H9 (cell line): ENCODE measurements around the gene GYS1. TPM values are rescaled to one million over a fixed set of nuclear protein-coding genes. Genes with fewer than 3 reads are reported as not detected.

ENCODE experiments used
- DNase-seq: peaks from one replicate; pipeline ENCODE4 v3.0.0-alpha.2; 2017
- H2AFZ ChIP-seq: one replicate; pipeline ENCODE4 v1.6.1; 2013; ENCODE audit warnings: mild to moderate bottlenecking, low read length, control low read depth, moderate library complexity
- H2AK5ac ChIP-seq: 2 replicates; pipeline ENCODE4 v1.6.1; 2013; ENCODE audit warnings: low read length, control low read depth, mixed read lengths; ENCODE audit not compliant: insufficient read length
- H2BK120ac ChIP-seq: one replicate; pipeline ENCODE4 v1.6.1; 2013; ENCODE audit warnings: low read depth, mild to moderate bottlenecking, low read length, control low read depth, inconsistent platforms; ENCODE audit not compliant: poor library complexity, severe bottlenecking
- H2BK12ac ChIP-seq: 2 replicates; pipeline ENCODE4 v1.6.1; 2013; ENCODE audit warnings: low read length, control low read depth, mixed read lengths, low read depth; ENCODE audit not compliant: insufficient read length
- H2BK15ac ChIP-seq: 2 replicates; pipeline ENCODE4 v1.6.1; 2013; ENCODE audit warnings: low read depth, low read length, control low read depth
- H2BK20ac ChIP-seq: one replicate; pipeline ENCODE4 v1.6.1; 2013; ENCODE audit warnings: low read depth, mild to moderate bottlenecking, low read length, control low read depth, inconsistent platforms; ENCODE audit not compliant: poor library complexity, severe bottlenecking
- H2BK5ac ChIP-seq: 2 replicates; pipeline ENCODE4 v1.6.1; 2013; ENCODE audit warnings: low read length, control low read depth, mixed read lengths; ENCODE audit not compliant: insufficient read length
- H3K14ac ChIP-seq: 2 replicates; pipeline ENCODE4 v1.6.1; 2013; ENCODE audit warnings: low read length, control low read depth; ENCODE audit not compliant: insufficient read depth
- H3K18ac ChIP-seq: 2 replicates; pipeline ENCODE4 v1.6.1; 2013; ENCODE audit warnings: low read depth, mild to moderate bottlenecking, mixed read lengths, low read length, control low read depth; ENCODE audit not compliant: insufficient read length
- H3K23ac ChIP-seq: 2 replicates; pipeline ENCODE4 v1.6.1; 2013; ENCODE audit warnings: low read length, control low read depth, mixed read lengths, low read depth; ENCODE audit not compliant: insufficient read length
- H3K23me2 ChIP-seq: 2 replicates; pipeline ENCODE4 v1.6.1; 2013; ENCODE audit warnings: low read depth, mild to moderate bottlenecking, mixed read lengths, low read length, control low read depth; ENCODE audit not compliant: insufficient read length, poor library complexity, severe bottlenecking
- H3K27ac ChIP-seq: 2 replicates; pipeline ENCODE4 v1.5.1; 2013; ENCODE audit warnings: low read length, control low read depth, mixed read lengths, low read depth; ENCODE audit not compliant: insufficient read length
- H3K27me3 ChIP-seq: 2 replicates; pipeline ENCODE4 v1.6.1; 2013; ENCODE audit warnings: low read length, control low read depth, inconsistent platforms; ENCODE audit not compliant: insufficient read depth
- H3K4ac ChIP-seq: 2 replicates; pipeline ENCODE4 v1.6.1; 2013; ENCODE audit warnings: low read depth, mild to moderate bottlenecking, control low read depth, inconsistent platforms, low read length, moderate library complexity
- H3K4me1 ChIP-seq: 2 replicates; pipeline ENCODE4 v1.6.1; 2013; ENCODE audit warnings: low read length, control low read depth, inconsistent platforms; ENCODE audit not compliant: insufficient read depth
- H3K4me2 ChIP-seq: 2 replicates; pipeline ENCODE4 v1.6.1; 2013; ENCODE audit warnings: low read length, control low read depth, mixed read lengths; ENCODE audit not compliant: insufficient read length, insufficient read depth
- H3K56ac ChIP-seq: 2 replicates; pipeline ENCODE4 v1.6.1; 2013; ENCODE audit warnings: low read depth, mild to moderate bottlenecking, mixed read lengths, low read length, control low read depth; ENCODE audit not compliant: insufficient read length
- H3K79me1 ChIP-seq: 2 replicates; pipeline ENCODE4 v1.6.1; 2013; ENCODE audit warnings: low read depth, mild to moderate bottlenecking, moderate library complexity, low read length, control low read depth, inconsistent platforms; ENCODE audit not compliant: insufficient read depth, poor library complexity, severe bottlenecking
- H3K79me2 ChIP-seq: 2 replicates; pipeline ENCODE4 v1.6.1; 2013; ENCODE audit warnings: low read length, control low read depth, inconsistent platforms; ENCODE audit not compliant: insufficient read depth
- H3K9ac ChIP-seq: 2 replicates; pipeline ENCODE4 v1.6.1; 2013; ENCODE audit warnings: low read length, control low read depth, mixed read lengths; ENCODE audit not compliant: insufficient read length; ENCODE audit errors: extremely low read depth
- H3K9me3 ChIP-seq: one replicate; pipeline ENCODE4 v1.6.1; 2013; ENCODE audit warnings: low read depth, low read length, inconsistent platforms; ENCODE audit not compliant: control insufficient read depth
- H3T11ph ChIP-seq: one replicate; pipeline ENCODE4 v1.6.1; 2013; ENCODE audit warnings: mild to moderate bottlenecking, low read length, control low read depth, inconsistent platforms
- H4K20me1 ChIP-seq: one replicate; pipeline ENCODE4 v1.6.1; 2013; ENCODE audit not compliant: control insufficient read depth, insufficient read length, insufficient read depth
- H4K5ac ChIP-seq: 2 replicates; pipeline ENCODE4 v1.6.1; 2013; ENCODE audit warnings: low read depth, mild to moderate bottlenecking, mixed read lengths, low read length, control low read depth; ENCODE audit not compliant: insufficient read length
- H4K8ac ChIP-seq: replicated peaks from 2 replicates; pipeline ENCODE4 v1.6.1; 2013; ENCODE audit warnings: low read length, control low read depth, mixed read lengths, low read depth; ENCODE audit not compliant: insufficient read length
- H4K91ac ChIP-seq: 2 replicates; pipeline ENCODE4 v1.6.1; 2013; ENCODE audit warnings: low read depth, mild to moderate bottlenecking, moderate library complexity, mixed read lengths, low read length, control low read depth; ENCODE audit not compliant: insufficient read length
- H3K27ac Mint-ChIP-seq, 3 experiments: 2 replicates in 2 of 3; 3 replicates in 1 of 3; pipeline ENCODE4 v1.8.0; 2020 to 2021; ENCODE audit warnings: mixed read lengths in 3 of 3, mild to moderate bottlenecking in 1 of 3, moderate library complexity in 1 of 3
- H3K27me3 Mint-ChIP-seq: 2 replicates; pipeline ENCODE4 v1.8.0; 2021; ENCODE audit warnings: low read depth, mild to moderate bottlenecking, moderate library complexity, mixed read lengths
- H3K36me3 Mint-ChIP-seq, 3 experiments: 2 replicates in 2 of 3; 3 replicates in 1 of 3; pipeline ENCODE4 v1.8.0; 2020 to 2021; ENCODE audit warnings: low read depth in 3 of 3, mixed read lengths in 3 of 3; ENCODE audit not compliant: insufficient read depth in 1 of 3
- H3K4me1 Mint-ChIP-seq, 2 experiments: 2 replicates each; pipeline ENCODE4 v1.8.0; 2020; ENCODE audit warnings: mixed read lengths in 2 of 2
- H3K4me3 Mint-ChIP-seq, 2 experiments: 2 replicates in 1 of 2; 3 replicates in 1 of 2; pipeline ENCODE4 v1.8.0; 2020 to 2021; ENCODE audit warnings: mild to moderate bottlenecking in 2 of 2, mixed read lengths in 2 of 2, moderate library complexity in 1 of 2
- H3K9me3 Mint-ChIP-seq, 2 experiments: 2 replicates in 1 of 2; 3 replicates in 1 of 2; pipeline ENCODE4 v1.8.0; 2020; ENCODE audit warnings: mild to moderate bottlenecking in 2 of 2, mixed read lengths in 2 of 2, moderate library complexity in 1 of 2
- CTCF ChIP-seq: fragments of 200-600 bp; sonication (generic); conservative IDR thresholded peaks from 3 replicates; pipeline ENCODE4 v1.8.0; 2021; ENCODE audit warnings: antibody characterized with exemption, mild to moderate bottlenecking
- WGBS: extraction: QIAGEN DNeasy Blood & Tissue Kit; methylation state at CpG from one replicate; pipeline ENCODE4 v1.1.7; 2013; ENCODE audit warnings: missing lambda C conversion rate, low lambda C conversion rate, mixed read lengths; ENCODE audit not compliant: insufficient read length; ENCODE audit errors: extremely low coverage; 5-methylcytosine and 5-hydroxymethylcytosine counted together
- total RNA-seq: library from RNA; stranded (reverse); gene quantifications from 2 replicates; pipeline ENCODE4 v1.2.1, GENCODE V29; 2021

Gene GYS1
- total RNA-seq, 1 experiment from 2014 or later = 44.3 TPM

GRCh38 chr19:48940902-48941301 lies 52.2 kb downstream of the GYS1 start:
- H4K91ac ChIP-seq = no peak overlapping the region
- H3K4ac ChIP-seq = no peak overlapping the region
- Mint-ChIP-seq H3K27ac (no peak overlapping the region), H3K36me3 (peaks cover 10 to 22% (median 11%) of the 10 kb centered on the region in 3 experiments), H3K4me3 (no peak overlapping the region), H3K9me3 (peaks cover 0 to 2% of the 10 kb centered on the region in 2 experiments; a peak in 2 of 5 replicates), H3K27me3 (peaks cover 2% of the 10 kb centered on the region; the same call in 1 of the 2 replicates), H3K4me1 (no peaks in the 10 kb centered on the region)
- no peak for DNase-seq
- no peak overlapping the region for H3K14ac ChIP-seq
- H3K23ac ChIP-seq = no peak overlapping the region
- no peak for TF ChIP-seq CTCF
- H3K9ac ChIP-seq = no peak overlapping the region
- H2BK20ac ChIP-seq = no peak overlapping the region
- H3K27me3 ChIP-seq = no peaks in the 10 kb centered on the region; the same call in 1 of the 2 replicates
- no peak overlapping the region for H2AFZ ChIP-seq
- no peak overlapping the region for H2AK5ac ChIP-seq
- no peaks in the 10 kb centered on the region for H3K79me1 ChIP-seq
- H3K23me2 ChIP-seq = no peaks in the 10 kb centered on the region
- H4K8ac ChIP-seq = no peak overlapping the region
- H3T11ph ChIP-seq = no peak overlapping the region
- no peak overlapping the region for H3K4me2 ChIP-seq
- no peak overlapping the region for H2BK15ac ChIP-seq
- H3K27ac ChIP-seq = no peak overlapping the region
- no peak overlapping the region for H3K18ac ChIP-seq
- no peaks in the 10 kb centered on the region for H4K20me1 ChIP-seq
- no peaks in the 10 kb centered on the region for H3K9me3 ChIP-seq
- no peaks in the 10 kb centered on the region for H3K79me2 ChIP-seq
- no peak overlapping the region for H3K56ac ChIP-seq
- no peaks in the 10 kb centered on the region for H3K4me1 ChIP-seq
- no peak overlapping the region for H2BK12ac ChIP-seq
- H2BK5ac ChIP-seq = no peak overlapping the region
- no CpG with 5 or more reads among the region's 5 CpGs for WGBS
- H4K5ac ChIP-seq = no peak overlapping the region
- H2BK120ac ChIP-seq = no peak overlapping the region
